H1 (cell line): Measurements from ENCODE around the gene PPP1R2. TPM values are rescaled to one million over a fixed set of nuclear protein-coding genes. Genes with fewer than 3 reads are reported as not detected.

ENCODE experiments used
- CHD1 ChIP-seq: IDR thresholded peaks from 2 replicates; pipeline ENCODE4 v1.6.1; 2012; ENCODE audit warnings: low read depth, low read length, improper control_type of control experiment
- CHD7 ChIP-seq: fragments of 300-600 bp; sonication (generic); IDR thresholded peaks from 2 replicates; pipeline ENCODE4 v1.7.1; 2012; ENCODE audit warnings: low read length, moderate library complexity, mild to moderate bottlenecking, inconsistent platforms; ENCODE audit not compliant: insufficient replicate concordance
- CREB1 ChIP-seq: IDR thresholded peaks from 2 replicates; pipeline ENCODE4 v1.6.1; 2012; ENCODE audit warnings: inconsistent platforms
- E2F6 ChIP-seq: IDR thresholded peaks from 2 replicates; pipeline ENCODE4 v1.6.1; 2012; ENCODE audit warnings: inconsistent platforms
- EGR1 ChIP-seq: IDR thresholded peaks from 2 replicates; pipeline ENCODE4 v1.6.1; 2011; ENCODE audit warnings: low read depth, low read length, borderline replicate concordance
- GABPA ChIP-seq: IDR thresholded peaks from 2 replicates; pipeline ENCODE4 v1.6.1; 2011; ENCODE audit warnings: mild to moderate bottlenecking, low read length, moderate library complexity, borderline replicate concordance; ENCODE audit not compliant: insufficient read depth
- KDM5A ChIP-seq: fragments of 200-600 bp; IDR thresholded peaks from 2 replicates; pipeline ENCODE4 v1.7.1; 2012; ENCODE audit warnings: mild to moderate bottlenecking, low read length, inconsistent platforms, mixed read lengths
- MAFK ChIP-seq: IDR thresholded peaks from 2 replicates; pipeline ENCODE4 v1.6.1; 2012; ENCODE audit warnings: low read depth, mild to moderate bottlenecking, improper control_type of control experiment, low read length
- MAX ChIP-seq: IDR thresholded peaks from 2 replicates; pipeline ENCODE4 v1.6.1; 2012; ENCODE audit warnings: inconsistent platforms
- PHF8 ChIP-seq: fragments of 200-600 bp; sonication (generic); conservative IDR thresholded peaks from 2 replicates; pipeline ENCODE4 v1.7.1; 2012; ENCODE audit warnings: low read depth, mild to moderate bottlenecking, inconsistent platforms, low read length, moderate library complexity
- TAF1 ChIP-seq: IDR thresholded peaks from 2 replicates; pipeline ENCODE4 v1.6.1; 2011; ENCODE audit warnings: mild to moderate bottlenecking, low read depth, low read length
- TCF12 ChIP-seq: IDR thresholded peaks from 2 replicates; pipeline ENCODE4 v1.6.1; 2011; ENCODE audit warnings: low read depth, mild to moderate bottlenecking, low read length
- polyA plus RNA-seq, 7 experiments: library from polyadenylated mRNA; depleted of rRNA in 3 of 7; stranded (reverse) in 5 of 7; unstranded in 2 of 7; fragments of >200 nt in 5 of 7; fragments of 200-250 nt in 2 of 7; gene quantifications; 1 replicate in 5 of 7; 2 replicates in 1 of 7; 4 replicates in 1 of 7; pipeline versions ENCODE4 v1.2.1 to v1.2.3, GENCODE V29; 2011 to 2013; ENCODE audit warnings: missing spikeins in 2 of 7, mixed read lengths in 2 of 7
- total RNA-seq: library from RNA; stranded (reverse); fragmentation: NEBNext Ultra II Directional; extraction: Animal tissue kit (Norgen Biotek cat#: 25700); gene quantifications from 2 replicates; pipeline ENCODE4 v1.2.1, GENCODE V29; 2021

The PPP1R2 gene
- total and polyA plus RNA-seq, 2 of the 8 experiments (the other 6 are each of a cell fraction or from before 2014, with no cell fraction given) = 14.0 to 26.5 TPM

GRCh38 chr3:195532345-195532744, 10.8 kb downstream of the PPP1R2 start (continued):
- TF ChIP-seq CHD7 (no peak), PHF8 (no peak), CREB1 (no peak), GABPA (no peak), EGR1 (no peak), E2F6 (no peak), CHD1 (no peak), MAX (no peak), TAF1 (no peak), TCF12 (no peak), MAFK (no peak), KDM5A (no peak)
